ENCODE data around the gene ARSI.

Gene ARSI

GRCh38 chr5:150345716-150346115, 43.0 kb upstream of the ARSI start:
- FAIRE-seq, result no peak
- DNase-seq (ENCODE audit: insufficient read length, low spot score), result no peak
- TF ChIP-seq CTCF (IDR thresholded peaks at IDR 0.05; ENCODE audit: insufficient read depth, missing control alignments), result no peak

DNA sequence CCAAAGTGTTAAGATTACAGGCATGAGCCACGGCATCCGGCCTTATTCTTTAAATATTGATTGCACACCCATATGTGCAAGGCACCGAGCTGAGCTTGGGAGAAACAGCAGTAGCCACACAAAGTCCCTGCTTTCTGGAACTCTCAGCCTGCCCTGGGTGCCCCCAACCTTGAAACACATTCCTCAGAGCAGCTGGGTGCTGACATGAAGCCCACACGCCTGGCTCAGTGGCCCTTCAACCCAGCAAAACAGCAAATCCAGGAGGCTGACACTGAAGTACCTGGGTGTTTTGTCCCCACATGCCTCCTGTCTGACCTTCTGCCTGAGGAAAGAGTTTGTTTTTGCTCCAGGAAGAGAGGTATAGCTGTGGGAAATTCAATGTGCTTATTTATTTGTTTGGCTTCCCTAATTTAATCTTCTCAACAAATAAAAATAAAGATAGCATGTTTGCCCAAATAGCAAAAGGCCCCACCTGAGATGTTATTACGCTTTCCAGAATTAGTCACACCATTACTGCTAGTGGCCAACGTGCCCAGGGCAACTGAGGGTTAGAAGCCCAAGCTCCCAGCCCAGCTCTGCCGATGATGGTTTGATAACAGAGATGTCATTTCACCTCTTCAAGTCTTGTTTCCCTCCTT, 41.4 kb upstream of the ARSI start:
- FAIRE-seq, result no peak
- no peak for TF ChIP-seq CTCF (IDR thresholded peaks at IDR 0.05; ENCODE audit: insufficient read depth, missing control alignments)
- DNase-seq (ENCODE audit: insufficient read length, low spot score), result no peak

- DNase-seq (ENCODE audit: insufficient read length, low spot score), result no peak
- FAIRE-seq, result no peak
- no peak for TF ChIP-seq CTCF (IDR thresholded peaks at IDR 0.05; ENCODE audit: insufficient read depth, missing control alignments)
Measured at GRCh38 chr5:150342583-150342982, 39.9 kb upstream of the ARSI start.

GRCh38 chr5:150341989-150342388, 39.3 kb upstream of the ARSI start:
- DNase-seq (ENCODE audit: insufficient read length, low spot score) (no peak), FAIRE-seq (no peak)
- TF ChIP-seq CTCF (IDR thresholded peaks at IDR 0.05; ENCODE audit: insufficient read depth, missing control alignments), result no peak

DNA sequence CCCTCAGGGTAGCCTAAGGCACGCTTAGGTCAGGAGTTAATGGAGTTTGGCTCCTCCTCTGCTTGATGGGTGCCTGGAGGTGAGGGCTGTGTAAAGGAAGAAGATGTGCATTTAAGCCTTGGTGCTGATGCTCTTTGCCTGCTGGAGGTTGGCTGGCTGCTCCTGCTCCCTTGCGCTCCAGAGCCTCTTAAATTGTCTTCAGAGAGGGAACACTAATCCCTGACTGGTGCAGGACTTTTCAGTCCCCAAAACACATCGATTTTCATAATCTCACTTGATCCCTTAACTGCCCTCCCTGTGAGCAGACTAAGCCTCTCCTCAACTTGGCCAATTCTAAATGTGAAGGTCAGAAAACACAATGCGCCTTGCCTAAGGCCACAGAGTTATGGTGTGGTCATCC, 38.6 kb upstream of the ARSI start:
- DNase-seq (ENCODE audit: insufficient read length, low spot score) (peak; percentile 45), FAIRE-seq (no peak)
- no peak for TF ChIP-seq CTCF (IDR thresholded peaks at IDR 0.05; ENCODE audit: insufficient read depth, missing control alignments)

DNA sequence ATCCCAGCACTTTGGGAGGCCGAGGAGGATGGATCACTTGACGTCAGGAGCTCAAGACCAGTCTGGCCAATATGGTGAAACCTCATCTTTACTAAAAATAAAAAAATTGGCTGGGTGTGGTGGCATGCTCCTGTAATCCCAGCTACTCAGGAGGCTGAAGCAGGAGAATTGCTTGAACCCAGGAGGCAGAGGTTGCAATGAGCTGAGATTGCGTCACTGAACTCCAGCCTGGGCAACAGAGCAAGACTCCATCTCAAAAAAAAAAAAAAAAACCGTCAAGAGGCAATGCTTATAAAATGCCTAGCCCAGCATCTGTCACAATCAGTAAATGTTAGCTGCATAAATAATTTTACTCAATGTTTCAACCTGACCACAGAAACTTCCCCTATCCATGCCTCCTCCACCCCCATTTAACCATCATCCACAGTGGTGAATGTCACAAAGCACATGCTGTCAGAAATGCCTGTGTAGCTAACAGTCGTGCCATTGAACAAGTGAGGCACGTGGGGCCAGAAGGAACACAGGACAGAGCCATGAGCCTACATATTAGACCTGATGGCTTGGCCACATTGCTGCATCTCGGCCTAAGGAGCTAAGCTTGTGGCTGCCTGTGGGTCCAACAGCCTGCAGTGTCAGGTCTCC, 38.0 kb upstream of the ARSI start:
- FAIRE-seq, result no peak
- no peak for DNase-seq (ENCODE audit: insufficient read length, low spot score)
- TF ChIP-seq CTCF (IDR thresholded peaks at IDR 0.05; ENCODE audit: insufficient read depth, missing control alignments), result no peak

DNA sequence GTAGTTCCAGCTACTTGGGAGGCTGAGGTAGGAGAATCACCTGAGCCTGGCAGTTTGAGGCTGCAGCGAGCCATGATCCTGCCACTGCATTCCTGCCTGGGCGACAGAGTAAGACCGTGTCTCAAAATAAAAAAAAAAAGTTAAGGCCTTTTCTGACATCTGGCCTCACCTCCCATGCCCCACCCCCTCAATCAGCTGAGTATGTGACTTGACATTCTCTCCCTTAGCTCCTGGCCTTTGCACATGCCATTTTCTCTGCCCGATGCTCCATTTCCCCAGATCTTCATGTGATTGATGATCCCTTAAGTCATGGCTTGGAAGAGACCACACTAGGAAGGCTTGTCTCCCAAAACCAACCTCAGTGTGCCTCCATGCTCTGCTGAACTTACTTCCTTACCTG, 37.1 kb upstream of the ARSI start:
- FAIRE-seq (no peak), DNase-seq (ENCODE audit: insufficient read length, low spot score) (no peak)
- TF ChIP-seq CTCF (IDR thresholded peaks at IDR 0.05; ENCODE audit: insufficient read depth, missing control alignments), result no peak

All from D721Med (cell line).